PC-3 (cell line): ENCODE results near the gene PARD6B. TPM values are rescaled to one million over a fixed set of nuclear protein-coding genes. Genes with fewer than 3 reads are reported as not detected.

Experiments
- ATAC-seq: fragments of 200-7000 bp; cut with Tn5 transposase; 2 replicates; pipeline ENCODE4 v1.9.1; 2020; ENCODE audit warnings: mild to moderate bottlenecking, moderate library complexity
- BruUV-seq: library from RNA; stranded (reverse); fragments of 400-500 nt; replicated peaks from 2 replicates; lab custom pipeline; 2021; lab: Mats Ljungman, UMichigan
- CTCF ChIA-PET: fragments of 300-600 bp; sonication (Branson Sonifier 250); formaldehyde crosslinking; loops from one replicate; lab custom pipeline; 2022; ENCODE audit warnings: antibody characterized with exemption; lab: Charles Lee
- POLR2A ChIA-PET: fragments of 300-600 bp; sonication (Branson Sonifier 250); formaldehyde crosslinking; loops from one replicate; lab custom pipeline; 2022; ENCODE audit warnings: antibody characterized with exemption; ENCODE audit not compliant: unreplicated experiment; lab: Charles Lee
- DNase-seq: peaks from one replicate; pipeline ENCODE4 v3.0.0-alpha.2; 2015
- H2AFZ ChIP-seq: fragments of 300-600 bp; sonication (generic); 2 replicates; pipeline ENCODE4 v1.6.0; 2016; ENCODE audit warnings: antibody characterized with exemption, low read length
- H3F3A ChIP-seq: fragments of 300-600 bp; sonication (generic); one replicate; pipeline ENCODE4 v1.6.0; 2017; ENCODE audit warnings: antibody characterized with exemption, low read length, control low read depth, mild to moderate bottlenecking; ENCODE audit not compliant: unreplicated experiment
- H3K27ac ChIP-seq: fragments of 300-600 bp; sonication (generic); 2 replicates; pipeline ENCODE4 v1.5.1; 2016; ENCODE audit warnings: mild to moderate bottlenecking, low read length
- H3K27me3 ChIP-seq: fragments of 300-600 bp; sonication (generic); 2 replicates; pipeline ENCODE4 v1.6.1; 2016; ENCODE audit warnings: low read length, mixed read lengths
- H3K36me3 ChIP-seq: fragments of 300-600 bp; sonication (generic); 2 replicates; pipeline ENCODE4 v1.6.1; 2016; ENCODE audit warnings: low read depth, mixed run types, low read length, mixed read lengths
- H3K4me1 ChIP-seq: fragments of 300-600 bp; sonication (generic); 2 replicates; pipeline ENCODE4 v1.5.1; 2016; ENCODE audit warnings: low read length; ENCODE audit not compliant: insufficient read depth
- H3K4me2 ChIP-seq: fragments of 300-600 bp; sonication (generic); 2 replicates; pipeline ENCODE4 v1.6.0; 2016; ENCODE audit warnings: low read length
- H3K4me3 ChIP-seq: fragments of 300-600 bp; sonication (generic); 2 replicates; pipeline ENCODE4 v1.5.1; 2016; ENCODE audit warnings: mild to moderate bottlenecking, low read length, mixed read lengths
- H3K79me2 ChIP-seq: fragments of 300-600 bp; sonication (generic); 2 replicates; pipeline ENCODE4 v1.6.1; 2017; ENCODE audit warnings: low read length, mixed read lengths
- H3K9ac ChIP-seq: fragments of 300-600 bp; sonication (generic); 2 replicates; pipeline ENCODE4 v1.6.0; 2016; ENCODE audit warnings: mild to moderate bottlenecking, low read length
- H3K9me2 ChIP-seq: fragments of 300-600 bp; sonication (generic); replicated peaks from 2 replicates; pipeline ENCODE4 v1.6.1; 2016; ENCODE audit warnings: mixed run types, low read length, mixed read lengths
- H3K9me3 ChIP-seq: fragments of 300-600 bp; sonication (generic); 2 replicates; pipeline ENCODE4 v1.6.1; 2016; ENCODE audit warnings: low read length, mixed read lengths
- H4K20me1 ChIP-seq: fragments of 300-600 bp; sonication (generic); 2 replicates; pipeline ENCODE4 v1.6.1; 2016; ENCODE audit warnings: low read length, mixed read lengths
- EZH2 ChIP-seq: fragments of 300-600 bp; sonication (generic); IDR thresholded peaks from one replicate; pipeline ENCODE4 v1.6.1; 2017; ENCODE audit warnings: antibody characterized with exemption, mild to moderate bottlenecking, low read length; ENCODE audit not compliant: unreplicated experiment
- EZH2phosphoT487 ChIP-seq: fragments of 300-600 bp; sonication (generic); IDR thresholded peaks from 2 replicates; pipeline ENCODE4 v1.6.1; 2018; ENCODE audit warnings: mild to moderate bottlenecking, antibody characterized with exemption, low read length, borderline replicate concordance
- intact Hi-C: fragments of 100-400 bp; cut with micrococcal nuclease; formaldehyde crosslinking; loops from 2 replicates; pipeline ENCODE4 v1.9.0; 2023
- total RNA-seq: library from RNA; depleted of rRNA; stranded (reverse); fragments of >200 nt; gene quantifications from 2 replicates; pipeline ENCODE4 v1.2.3, GENCODE V29; 2014
- TF ChIP-seq, protein P1 (sequence below): fragments of 300-600 bp; sonication (generic); conservative IDR thresholded peaks from 2 replicates; pipeline ENCODE4 v1.5.1; 2017; ENCODE audit warnings: antibody characterized with exemption, low read depth, mild to moderate bottlenecking, low read length

Gene PARD6B
- total RNA-seq, 1 experiment from 2014 or later, result 4.3 TPM

GRCh38 chr20:50682947-50683530, 48.3 kb upstream of the PARD6B start:
- Histone ChIP-seq H3K4me3 (no peak overlapping the region), H3K36me3 (no peaks in the 10 kb centered on the region), H2AFZ (no peak overlapping the region), H3K9me3 (no peaks in the 10 kb centered on the region), H4K20me1 (no peaks in the 10 kb centered on the region), H3K9ac (no peak overlapping the region), H3K4me1 (peaks cover 6% of the 10 kb centered on the region; the same call in 1 of the 2 replicates), H3K4me2 (no peak overlapping the region), H3K9me2 (no peaks in the 10 kb centered on the region), H3F3A (no peaks in the 10 kb centered on the region), H3K27me3 (no peaks in the 10 kb centered on the region), H3K79me2 (no peaks in the 10 kb centered on the region), H3K27ac (no peak overlapping the region)
- TF ChIP-seq EZH2, result no peak
- no peak for TF ChIP-seq EZH2phosphoT487
- TF ChIP-seq, protein P1, sequence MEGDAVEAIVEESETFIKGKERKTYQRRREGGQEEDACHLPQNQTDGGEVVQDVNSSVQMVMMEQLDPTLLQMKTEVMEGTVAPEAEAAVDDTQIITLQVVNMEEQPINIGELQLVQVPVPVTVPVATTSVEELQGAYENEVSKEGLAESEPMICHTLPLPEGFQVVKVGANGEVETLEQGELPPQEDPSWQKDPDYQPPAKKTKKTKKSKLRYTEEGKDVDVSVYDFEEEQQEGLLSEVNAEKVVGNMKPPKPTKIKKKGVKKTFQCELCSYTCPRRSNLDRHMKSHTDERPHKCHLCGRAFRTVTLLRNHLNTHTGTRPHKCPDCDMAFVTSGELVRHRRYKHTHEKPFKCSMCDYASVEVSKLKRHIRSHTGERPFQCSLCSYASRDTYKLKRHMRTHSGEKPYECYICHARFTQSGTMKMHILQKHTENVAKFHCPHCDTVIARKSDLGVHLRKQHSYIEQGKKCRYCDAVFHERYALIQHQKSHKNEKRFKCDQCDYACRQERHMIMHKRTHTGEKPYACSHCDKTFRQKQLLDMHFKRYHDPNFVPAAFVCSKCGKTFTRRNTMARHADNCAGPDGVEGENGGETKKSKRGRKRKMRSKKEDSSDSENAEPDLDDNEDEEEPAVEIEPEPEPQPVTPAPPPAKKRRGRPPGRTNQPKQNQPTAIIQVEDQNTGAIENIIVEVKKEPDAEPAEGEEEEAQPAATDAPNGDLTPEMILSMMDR, result no peak
- ATAC-seq (no peak), DNase-seq (no peak)
- BruUV-seq, result no TSS peak
- CTCF ChIA-PET, result no interaction called here
- intact Hi-C loops, result no loop called here
- POLR2A ChIA-PET, result interaction anchor here (0.7 kb wide), 1 partner anchor 166 kb away, joined by 6 read pairs; no protein-coding TSS in a partner anchor

DNA sequence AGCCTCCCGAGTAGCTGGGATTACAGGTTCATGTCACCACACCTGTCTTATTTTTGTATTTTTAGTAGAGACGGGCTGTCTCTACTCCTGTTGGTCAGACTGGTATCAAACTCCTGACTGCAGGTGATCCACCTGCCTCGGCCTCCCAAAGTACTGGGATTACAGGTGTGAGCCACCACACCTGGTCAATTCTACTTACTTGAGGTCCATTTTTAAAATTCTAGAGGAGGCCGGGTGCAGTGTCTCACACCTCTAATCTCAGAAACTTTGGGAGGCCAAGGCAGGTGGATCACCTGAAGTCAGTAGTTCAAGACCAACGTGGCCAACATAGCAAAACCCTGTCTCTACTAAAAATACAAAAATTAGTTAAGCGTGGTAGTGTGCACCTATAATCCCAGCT, 47.8 kb upstream of the PARD6B start:
- ChIA-PET POLR2A (interaction anchor here (0.7 kb wide), 1 partner anchor 167 kb away, joined by 6 read pairs; no protein-coding TSS in a partner anchor), CTCF (no interaction called here)
- Histone ChIP-seq H4K20me1 (no peaks in the 10 kb centered on the region), H3K9me3 (no peaks in the 10 kb centered on the region), H3K36me3 (no peaks in the 10 kb centered on the region), H3K9me2 (no peaks in the 10 kb centered on the region), H3F3A (no peaks in the 10 kb centered on the region), H3K9ac (no peak overlapping the region), H3K4me3 (no peak overlapping the region), H3K4me2 (no peak overlapping the region), H2AFZ (no peak overlapping the region), H3K27me3 (no peaks in the 10 kb centered on the region), H3K27ac (no peak overlapping the region), H3K4me1 (peaks cover under 1% of the 10 kb centered on the region; the same call in 1 of the 2 replicates), H3K79me2 (no peaks in the 10 kb centered on the region)
- no TSS peak for BruUV-seq
- ATAC-seq (no peak), DNase-seq (no peak)
- TF ChIP-seq EZH2phosphoT487 (no peak), EZH2 (no peak)
- TF ChIP-seq, protein P1, result no peak
- intact Hi-C loops, result no loop called here

GRCh38 chr20:50686821-50687220, 44.6 kb upstream of the PARD6B start:
- POLR2A ChIA-PET, result no interaction called here
- ATAC-seq (no peak), DNase-seq (no peak)
- Histone ChIP-seq H3K36me3 (no peaks in the 10 kb centered on the region), H4K20me1 (no peaks in the 10 kb centered on the region), H3K27ac (no peak overlapping the region), H3K4me3 (no peak overlapping the region), H3K27me3 (no peaks in the 10 kb centered on the region), H3F3A (no peaks in the 10 kb centered on the region), H3K79me2 (no peaks in the 10 kb centered on the region), H2AFZ (no peak overlapping the region), H3K4me1 (no peaks in the 10 kb centered on the region), H3K9me2 (no peaks in the 10 kb centered on the region), H3K9me3 (no peaks in the 10 kb centered on the region), H3K4me2 (no peak overlapping the region), H3K9ac (no peak overlapping the region)
- TF ChIP-seq, protein P1, result no peak
- TF ChIP-seq EZH2 (no peak), EZH2phosphoT487 (no peak)
- intact Hi-C loops, result no loop called here
- CTCF ChIA-PET, result no interaction called here
- no TSS peak for BruUV-seq
